Epithelial cell of esophagus (primary cell): ENCODE results near the gene MRPL36.

Experiments used
- DNase-seq: peaks from one replicate; pipeline ENCODE4 v3.0.0; 2010; ENCODE audit warnings: low read depth
- H3K4me3 ChIP-seq: 2 replicates; pipeline ENCODE4 v1.5.1; 2011; ENCODE audit warnings: mild to moderate bottlenecking, low read length, control low read depth
- CTCF ChIP-seq: IDR thresholded peaks from 2 replicates; pipeline ENCODE4 v1.5.1; 2011; ENCODE audit warnings: low read depth, mild to moderate bottlenecking, low read length, control low read depth, inconsistent platforms; ENCODE audit not compliant: insufficient read depth; ENCODE audit errors: missing control alignments

MRPL36 gene

DNA sequence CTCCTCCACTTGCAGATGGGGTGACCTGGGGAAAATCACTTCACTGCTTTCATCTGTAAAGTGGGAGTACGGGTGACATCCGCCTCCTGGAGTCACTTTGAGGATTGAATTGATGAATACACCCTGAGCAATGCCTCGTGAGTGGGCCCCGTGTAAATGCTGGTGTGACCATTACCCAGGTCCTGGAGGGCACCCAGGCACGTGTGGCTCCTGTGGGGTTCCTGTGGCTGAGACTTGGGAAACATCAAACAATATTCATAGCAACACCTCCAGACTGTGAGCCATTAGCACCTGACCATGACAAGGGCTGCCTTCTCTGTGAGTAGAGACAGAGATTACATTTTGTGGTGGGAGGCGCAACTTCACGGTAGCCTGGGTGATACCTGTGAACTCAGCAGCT is 11.4 kb downstream of the MRPL36 start:
- no peak for TF ChIP-seq CTCF
- DNase-seq = no peak

GRCh38 chr5:1787472-1788047 is 12.1 kb downstream of the MRPL36 start:
- DNase-seq = no peak
- TF ChIP-seq CTCF = no peak
- no peak overlapping the region for H3K4me3 ChIP-seq

More for the DNA sequence above, 11.4 kb downstream of the MRPL36 start:
- no peak overlapping the region for H3K4me3 ChIP-seq

GRCh38 chr5:1786621-1787471 is 12.8 kb downstream of the MRPL36 start:
- TF ChIP-seq CTCF = no peak
- DNase-seq = no peak
- no peak overlapping the region for H3K4me3 ChIP-seq

GRCh38 chr5:1785984-1786383 is 13.7 kb downstream of the MRPL36 start:
- no peak for DNase-seq
- no peak for TF ChIP-seq CTCF
- no peak overlapping the region for H3K4me3 ChIP-seq

DNA sequence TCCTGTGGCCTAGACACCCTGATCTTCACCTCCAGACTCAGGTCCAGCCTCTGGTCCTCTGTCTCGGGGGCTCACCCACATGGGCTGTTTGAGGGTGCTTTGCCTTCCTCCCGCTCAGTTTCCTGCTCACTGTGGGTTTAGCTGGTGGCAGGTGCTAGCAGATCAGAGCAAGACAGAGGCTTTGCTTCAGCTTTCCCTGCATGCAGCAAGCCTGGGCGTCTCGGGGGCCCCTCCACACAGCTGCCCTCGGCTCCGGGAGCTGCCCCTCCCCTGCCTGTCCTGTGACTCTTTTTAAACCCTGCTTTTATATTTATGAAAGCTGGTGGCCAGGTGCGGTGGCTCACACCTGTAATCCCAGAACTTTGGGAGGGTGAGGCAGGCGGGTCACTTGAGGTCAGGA is 14.6 kb downstream of the MRPL36 start:
- no peak for DNase-seq
- TF ChIP-seq CTCF = no peak
- no peak overlapping the region for H3K4me3 ChIP-seq

GRCh38 chr5:1784197-1785050 is 15.2 kb downstream of the MRPL36 start:
- no peak for TF ChIP-seq CTCF
- no peak overlapping the region for H3K4me3 ChIP-seq
- DNase-seq = no peak
